Measurements from ENCODE around the gene PGAM2.
"Not testable (repeated sequence)": the region's sequence is repeated elsewhere in the genome, so short reads cannot be mapped to it uniquely, and the experiment has no call there.

The PGAM2 gene

GRCh38 chr7:44050915-44051560 lies 14.3 kb downstream of the PGAM2 start:
- Mint-ChIP-seq H3K9me3 (no peaks in the 10 kb centered on the region), H3K4me3 (no peak overlapping the region), H3K4me1 (ENCODE audit: low read depth in 2 of 2) (peaks cover 35 to 38% of the 10 kb centered on the region in 2 donors), H3K27me3 (no peaks in the 10 kb centered on the region), H3K36me3 (ENCODE audit: insufficient read depth) (peaks cover 61% of the 10 kb centered on the region), H3K27ac (peak overlapping the region in 1 of 2 donors; percentile 93)
- DNase-seq (no peak), ATAC-seq (replicated peaks) (no peak)

DNA sequence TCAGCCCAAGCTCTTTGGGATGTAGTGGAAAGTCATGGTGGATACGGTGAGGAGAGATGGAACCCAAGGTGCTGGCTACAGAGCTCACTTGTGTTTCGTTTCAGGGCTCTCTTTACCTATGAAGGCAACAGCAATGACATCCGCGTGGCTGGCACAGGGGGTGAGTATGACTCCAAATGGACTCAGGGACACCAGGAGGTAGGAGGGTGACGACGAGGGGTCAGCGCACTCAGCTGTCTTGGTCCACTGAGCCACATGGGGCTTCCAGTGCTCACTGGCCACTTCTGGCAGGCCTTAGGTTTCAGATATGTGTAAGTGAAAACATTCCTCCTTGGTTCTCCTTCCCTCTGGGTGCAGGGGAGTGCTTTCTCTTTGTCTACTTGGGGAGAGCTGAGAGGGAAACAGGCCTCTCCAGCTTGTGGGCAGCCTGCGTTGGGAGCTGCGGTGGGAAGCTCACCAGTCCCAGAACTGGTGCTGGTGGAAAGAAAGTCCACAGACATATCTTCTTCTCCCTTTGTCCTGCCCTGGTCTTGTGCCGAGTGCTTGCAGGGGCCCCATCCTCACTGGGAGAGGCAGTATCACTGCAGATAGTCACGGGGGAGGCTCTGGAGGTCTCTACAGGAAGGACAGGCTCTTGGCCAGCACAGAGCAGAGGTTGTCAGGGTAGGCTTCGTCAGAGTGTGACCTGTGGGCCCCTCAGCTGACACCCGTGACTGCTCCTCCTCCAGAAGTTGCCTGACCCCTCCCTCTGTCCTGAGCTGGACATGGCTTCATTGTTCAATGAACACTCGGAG lies 15.0 kb downstream of the PGAM2 start:
- Mint-ChIP-seq H3K36me3 (ENCODE audit: insufficient read depth) (peaks cover 60% of the 10 kb centered on the region), H3K4me1 (ENCODE audit: low read depth in 2 of 2) (peaks cover 39 to 45% of the 10 kb centered on the region in 2 donors), H3K27ac (peak overlapping the region in 1 of 2 donors; percentile 93), H3K4me3 (no peak overlapping the region), H3K27me3 (no peaks in the 10 kb centered on the region), H3K9me3 (no peaks in the 10 kb centered on the region)
- ATAC-seq (replicated peaks), result no peak
- DNase-seq, result no peak

DNA sequence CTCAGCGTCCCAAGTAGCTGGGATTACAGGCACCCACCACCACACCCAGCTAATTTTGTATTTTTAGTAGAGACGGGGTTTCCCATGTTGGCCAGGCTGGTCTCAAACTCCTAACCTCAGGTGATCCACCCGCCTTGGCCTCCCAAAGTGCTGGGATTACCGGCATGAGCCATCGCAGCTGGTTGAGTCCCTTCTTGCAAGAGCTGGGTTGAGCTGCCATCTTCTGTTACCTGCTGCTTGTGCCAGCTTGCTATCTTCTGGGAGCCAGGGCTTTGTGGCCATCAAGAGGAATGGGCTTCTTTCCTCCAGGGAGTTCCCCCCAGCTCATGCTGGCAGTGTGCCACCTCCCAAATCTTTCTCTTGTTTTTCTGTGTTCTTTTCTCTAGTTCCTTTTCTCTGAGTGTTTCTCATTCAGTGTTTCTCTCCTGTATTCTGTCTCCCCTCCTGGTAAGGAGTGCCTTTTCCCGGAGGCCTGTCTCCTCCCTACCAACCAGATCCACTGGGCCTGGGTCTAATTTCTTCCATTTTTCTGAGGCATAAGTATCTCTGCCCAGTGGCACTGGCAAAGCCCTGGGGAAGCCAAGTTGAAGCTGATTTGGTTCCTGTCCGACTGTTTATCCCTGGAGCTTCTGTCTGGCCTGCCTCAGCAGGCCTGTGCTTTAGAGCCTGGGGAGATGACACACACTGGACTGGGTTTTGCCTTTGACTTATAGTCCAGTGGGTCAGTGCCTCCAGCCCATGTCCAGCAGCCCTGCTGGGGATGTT lies 17.2 kb downstream of the PGAM2 start:
- Mint-ChIP-seq H3K27me3 (no peaks in the 10 kb centered on the region), H3K9me3 (no peaks in the 10 kb centered on the region), H3K27ac (peak overlapping the region; percentile 46 to 93), H3K4me1 (ENCODE audit: low read depth in 2 of 2) (peaks cover 37 to 50% of the 10 kb centered on the region in 2 donors), H3K4me3 (peak overlapping the region; percentile 41 to 63), H3K36me3 (ENCODE audit: insufficient read depth) (peaks cover 49% of the 10 kb centered on the region)
- no peak for ATAC-seq (replicated peaks)
- no peak for DNase-seq

GRCh38 chr7:44046321-44047061 lies 18.9 kb downstream of the PGAM2 start:
- DNase-seq (peak in 2 of 3 experiments; percentile 44 to 50), ATAC-seq (replicated peaks) (peak; percentile 78)
- Mint-ChIP-seq H3K4me3 (peak overlapping the region; percentile 76 to 84), H3K4me1 (ENCODE audit: low read depth in 2 of 2) (peaks cover 33 to 46% of the 10 kb centered on the region in 2 donors), H3K27me3 (no peaks in the 10 kb centered on the region), H3K36me3 (ENCODE audit: insufficient read depth) (peaks cover 33% of the 10 kb centered on the region), H3K9me3 (no peaks in the 10 kb centered on the region), H3K27ac (peak overlapping the region; percentile 93 to 94)

GRCh38 chr7:44045226-44046014 lies 19.9 kb downstream of the PGAM2 start:
- Mint-ChIP-seq H3K36me3 (ENCODE audit: insufficient read depth) (peaks cover 28% of the 10 kb centered on the region), H3K4me3 (peak overlapping the region; percentile 76 to 84), H3K9me3 (no peaks in the 10 kb centered on the region), H3K27ac (peak overlapping the region; percentile 93 to 94), H3K27me3 (no peaks in the 10 kb centered on the region), H3K4me1 (ENCODE audit: low read depth in 2 of 2) (peaks cover 32 to 48% of the 10 kb centered on the region in 2 donors)
- no peak for ATAC-seq (replicated peaks)
- DNase-seq, result peak in 1 of 3 experiments; percentile 21

DNA sequence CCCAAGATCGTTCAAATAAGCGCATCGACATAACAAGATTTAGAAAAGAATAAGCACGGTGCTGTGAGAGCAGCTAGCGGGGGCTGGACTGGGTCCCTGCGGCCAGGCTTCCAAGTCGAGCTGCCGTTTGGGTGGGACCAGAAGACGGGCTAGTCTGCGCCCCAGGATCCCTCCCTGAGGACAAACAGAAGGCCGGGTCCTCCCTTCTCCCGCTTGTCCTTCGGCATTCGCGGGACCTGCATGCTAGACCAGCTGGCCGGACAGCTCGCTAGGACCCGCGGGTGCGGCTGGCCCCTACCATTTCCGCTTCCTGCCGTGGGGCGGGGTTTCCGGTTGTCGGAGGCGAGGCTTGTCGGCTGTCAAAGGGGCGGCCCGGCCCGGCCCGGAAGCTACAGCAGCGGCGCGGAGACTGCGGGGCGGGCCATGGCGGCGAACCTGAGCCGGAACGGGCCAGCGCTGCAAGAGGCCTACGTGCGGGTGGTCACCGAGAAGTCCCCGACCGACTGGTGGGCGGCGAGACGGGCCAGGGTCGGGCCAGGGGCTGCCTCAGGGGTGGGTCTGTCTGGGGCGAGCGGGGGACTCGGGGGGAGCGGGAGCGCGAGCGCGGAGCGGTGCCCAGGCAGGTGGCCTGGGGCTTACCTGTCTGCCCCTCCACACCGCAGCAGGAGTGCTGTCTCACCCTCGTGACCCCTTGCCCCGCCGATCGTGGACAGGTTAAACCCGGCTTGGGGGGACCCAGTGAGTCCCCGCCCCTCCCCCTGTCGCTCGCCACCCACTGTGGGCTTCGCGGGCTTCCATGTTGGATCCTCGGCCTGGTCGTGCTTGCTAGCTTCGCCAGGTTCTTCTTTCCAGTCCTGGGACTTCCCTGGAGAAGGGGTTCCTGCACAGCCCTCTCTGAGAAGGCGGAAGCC lies 20.8 kb downstream of the PGAM2 start, which contains the start of gene DBNL:
TSS of gene DBNL (plus strand) at position 388 of the 911 bp plus-strand sequence. CDS start at position 424, 36 bp downstream.
- DNase-seq (peak; percentile 82), ATAC-seq (replicated peaks) (peak; percentile 56)
- Mint-ChIP-seq H3K4me1 (ENCODE audit: low read depth in 2 of 2) (peaks cover 30 to 43% of the 10 kb centered on the region in 2 donors), H3K27me3 (no peaks in the 10 kb centered on the region), H3K9me3 (no peaks in the 10 kb centered on the region), H3K27ac (peak within 1 kb of the TSS; percentile 93 to 94), H3K36me3 (ENCODE audit: insufficient read depth) (peaks cover 28% of the 10 kb centered on the region), H3K4me3 (peak within 1 kb of the TSS; percentile 76 to 84)

- Mint-ChIP-seq H3K36me3 (ENCODE audit: insufficient read depth) (peaks cover 28% of the 10 kb centered on the region), H3K9me3 (no peaks in the 10 kb centered on the region), H3K4me3 (peak overlapping the region; percentile 76 to 84), H3K27ac (peak overlapping the region; percentile 93 to 94), H3K4me1 (ENCODE audit: low read depth in 2 of 2) (peaks cover 30 to 45% of the 10 kb centered on the region in 2 donors), H3K27me3 (no peaks in the 10 kb centered on the region)
- DNase-seq, result no peak
- ATAC-seq (replicated peaks), result no peak
These were observed 21.5 kb downstream of the PGAM2 start for GRCh38 chr7:44043902-44044301.

GRCh38 chr7:44042221-44042620 lies 23.1 kb downstream of the PGAM2 start:
- Mint-ChIP-seq H3K9me3 (no peaks in the 10 kb centered on the region), H3K4me1 (ENCODE audit: low read depth in 2 of 2) (peaks cover 21 to 33% of the 10 kb centered on the region in 2 donors), H3K36me3 (ENCODE audit: insufficient read depth) (peaks cover 23% of the 10 kb centered on the region), H3K27ac (no peak overlapping the region), H3K4me3 (peak overlapping the region in 1 of 2 donors; percentile 31), H3K27me3 (no peaks in the 10 kb centered on the region)
- ATAC-seq (replicated peaks) (no peak), DNase-seq (no peak)

GRCh38 chr7:44040493-44040891 lies 24.9 kb downstream of the PGAM2 start:
- Mint-ChIP-seq H3K4me1 (ENCODE audit: low read depth in 2 of 2) (peaks cover 3 to 16% of the 10 kb centered on the region in 2 donors), H3K27ac (peak overlapping the region; percentile 49 to 82), H3K36me3 (ENCODE audit: insufficient read depth) (peaks cover 15% of the 10 kb centered on the region), H3K4me3 (peak overlapping the region; percentile 67 to 81)
- not testable (repeated sequence) for H3K27me3 Mint-ChIP-seq, H3K9me3 Mint-ChIP-seq
- DNase-seq, result peak; percentile 40 to 62 (median 57)
- peak; percentile 63 for ATAC-seq (replicated peaks)

DNA sequence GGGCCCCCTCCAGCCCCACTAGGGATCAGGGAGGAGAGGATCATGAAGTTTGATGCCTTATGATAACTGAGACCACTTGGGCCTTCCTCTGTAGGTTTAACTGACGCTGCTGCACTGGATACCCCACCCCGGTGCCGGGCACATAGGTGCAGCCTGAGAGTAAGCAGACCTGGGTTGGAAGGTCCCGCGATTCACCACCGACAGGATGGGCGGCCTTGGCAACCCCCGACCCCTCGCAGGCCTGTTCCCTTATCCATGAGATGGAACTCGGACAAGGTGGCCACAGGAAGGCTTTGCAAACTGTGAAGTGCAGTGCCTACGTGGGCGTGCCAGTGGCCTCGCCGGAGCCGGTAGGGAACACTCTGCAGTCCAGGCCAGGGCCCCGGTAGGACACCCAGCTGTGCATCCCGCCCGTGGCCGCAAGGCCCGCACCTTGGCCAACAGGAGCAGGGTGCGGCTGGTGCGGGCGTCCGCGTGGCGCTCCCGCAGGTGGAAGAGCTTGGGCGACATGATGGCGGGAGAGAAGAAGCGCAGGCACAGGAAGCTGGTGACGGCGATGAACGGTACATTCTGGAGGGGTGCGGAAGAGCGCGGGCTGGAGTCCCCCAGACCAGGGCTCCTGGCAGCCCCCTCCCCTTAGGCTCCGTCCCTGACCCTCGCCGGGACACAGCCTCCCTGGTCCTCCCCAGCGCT lies 25.4 kb downstream of the PGAM2 start:
- ATAC-seq (replicated peaks), result peak; percentile 35
- not testable (repeated sequence) for H3K36me3 Mint-ChIP-seq (ENCODE audit: insufficient read depth); DNase-seq; H3K27me3 Mint-ChIP-seq; H3K9me3 Mint-ChIP-seq
- H3K27ac Mint-ChIP-seq, result peak overlapping the region in 1 of 2 donors; percentile 82
- peaks cover 0 to 14% of the 10 kb centered on the region in 2 donors for H3K4me1 Mint-ChIP-seq (ENCODE audit: low read depth in 2 of 2)
- peak overlapping the region; percentile 67 to 81 for H3K4me3 Mint-ChIP-seq

GRCh38 chr7:44038961-44039558 lies 26.3 kb downstream of the PGAM2 start:
- Mint-ChIP-seq H3K27ac (peak overlapping the region in 1 of 2 donors; percentile 67), H3K4me3 (peak overlapping the region; percentile 9 to 63), H3K4me1 (ENCODE audit: low read depth in 2 of 2) (peaks cover 0 to 14% of the 10 kb centered on the region in 2 donors)
- DNase-seq, result peak; percentile 75 to 89 (median 87)
- not testable (repeated sequence) for H3K36me3 Mint-ChIP-seq (ENCODE audit: insufficient read depth); H3K27me3 Mint-ChIP-seq; H3K9me3 Mint-ChIP-seq
- peak; percentile 66 for ATAC-seq (replicated peaks)

Data from effector memory CD8-positive, alpha-beta T cell (primary cell).